DMS114 treated with DMSO at 0.1 percent for 48 hours (cell line): ENCODE measurements around the gene C13orf46.

Experiments used
- DNase-seq: peaks from one replicate; lab custom pipeline; 2025; ENCODE audit not compliant: unreplicated experiment; lab: John Stamatoyannopoulos, UW

C13orf46 gene

DNA sequence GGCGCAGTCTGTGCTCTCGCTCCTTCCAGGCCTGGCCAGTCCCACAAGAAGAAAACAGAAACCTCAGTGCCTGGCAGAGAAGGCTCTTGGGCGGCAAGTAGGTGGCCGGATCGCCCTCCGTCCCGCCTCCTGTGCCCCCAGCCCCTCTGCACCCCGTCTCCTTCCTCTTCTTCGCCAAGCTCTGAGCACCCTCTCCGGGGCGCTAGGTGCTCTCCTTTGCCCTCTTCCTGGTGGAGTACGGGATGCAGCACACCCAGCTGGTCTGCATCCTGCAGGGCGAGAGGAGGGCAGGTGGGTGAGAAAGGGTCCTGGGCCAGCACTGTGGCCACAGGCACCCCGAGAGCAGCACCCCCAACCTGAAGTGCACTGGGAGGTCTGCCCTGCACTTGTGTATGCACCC is 17.3 kb downstream of the C13orf46 start:
- DNase-seq: no peak

DNA sequence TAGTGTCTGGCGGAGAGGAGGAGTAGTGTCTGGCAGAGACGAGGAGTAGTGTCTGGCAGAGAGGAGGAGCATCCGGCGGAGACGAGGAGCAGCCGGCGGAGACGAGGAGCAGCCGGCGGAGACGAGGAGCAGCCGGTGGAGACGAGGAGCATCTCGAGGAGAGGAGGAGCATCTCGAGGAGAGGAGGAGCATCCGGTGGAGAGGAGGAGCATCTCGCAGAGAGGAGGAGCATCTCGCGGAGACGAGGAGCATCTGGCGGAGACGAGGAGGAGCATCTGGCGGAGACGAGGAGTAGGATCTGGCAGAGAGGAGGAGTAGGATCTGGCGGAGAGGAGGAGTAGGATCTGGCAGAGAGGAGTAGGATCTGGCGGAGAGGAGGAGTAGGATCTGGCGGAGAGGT is 18.2 kb downstream of the C13orf46 start:
- no peak for DNase-seq

DNA sequence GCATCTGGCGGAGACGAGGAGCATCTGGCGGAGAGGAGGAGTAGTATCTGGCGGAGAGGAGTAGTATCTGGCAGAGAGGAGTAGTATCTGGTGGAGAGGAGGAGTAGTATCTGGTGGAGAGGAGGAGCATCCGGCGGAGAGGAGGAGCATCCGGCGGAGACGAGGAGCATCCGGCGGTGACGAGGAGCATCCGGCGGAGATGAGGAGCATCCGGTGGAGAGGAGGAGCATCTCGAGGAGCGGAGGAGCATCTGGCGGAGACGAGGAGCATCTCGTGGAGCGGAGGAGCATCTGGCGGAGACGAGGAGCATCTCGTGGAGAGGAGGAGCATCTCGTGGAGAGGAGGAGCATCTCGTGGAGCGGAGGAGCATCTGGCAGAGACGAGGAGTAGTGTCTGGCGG is 18.6 kb downstream of the C13orf46 start:
- DNase-seq: no peak

DNA sequence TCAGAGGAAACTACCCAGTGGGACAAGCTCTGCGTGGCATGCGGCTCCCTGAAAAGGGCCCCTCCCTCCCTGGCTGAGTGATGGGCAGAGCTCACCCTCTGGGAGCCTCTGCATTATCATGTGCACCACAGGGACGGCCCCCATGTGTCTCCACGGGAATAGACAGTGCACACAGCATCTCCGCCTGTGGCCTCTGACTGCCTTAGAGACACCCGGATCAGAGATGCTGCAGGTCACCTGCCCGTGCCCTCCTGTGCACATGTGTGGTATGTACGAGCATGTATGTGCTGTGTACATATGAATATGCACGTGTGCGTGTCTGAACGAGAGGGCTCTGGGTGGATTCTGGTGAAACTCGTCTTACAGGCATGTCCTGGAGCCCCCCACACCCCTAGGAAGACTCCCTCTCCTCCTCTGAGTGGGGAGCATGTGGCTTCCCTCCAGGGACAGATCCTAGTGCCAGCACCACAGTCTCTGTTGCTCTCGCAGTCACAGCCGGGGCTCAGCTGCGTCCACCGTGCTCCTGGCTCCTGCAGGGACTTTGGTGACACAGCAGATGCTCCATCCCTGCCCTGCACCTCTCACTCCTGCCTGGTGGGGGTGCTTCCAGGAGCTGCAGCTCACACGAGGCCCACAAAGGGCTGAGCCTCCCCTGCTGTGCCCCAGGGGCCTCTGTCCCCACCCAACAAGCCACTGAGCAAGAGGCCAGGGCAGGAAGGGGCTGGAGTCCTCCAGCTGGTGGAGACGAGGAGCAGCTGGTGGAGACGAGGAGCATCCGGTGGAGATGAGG is 19.6 kb downstream of the C13orf46 start:
- DNase-seq: no peak

DNA sequence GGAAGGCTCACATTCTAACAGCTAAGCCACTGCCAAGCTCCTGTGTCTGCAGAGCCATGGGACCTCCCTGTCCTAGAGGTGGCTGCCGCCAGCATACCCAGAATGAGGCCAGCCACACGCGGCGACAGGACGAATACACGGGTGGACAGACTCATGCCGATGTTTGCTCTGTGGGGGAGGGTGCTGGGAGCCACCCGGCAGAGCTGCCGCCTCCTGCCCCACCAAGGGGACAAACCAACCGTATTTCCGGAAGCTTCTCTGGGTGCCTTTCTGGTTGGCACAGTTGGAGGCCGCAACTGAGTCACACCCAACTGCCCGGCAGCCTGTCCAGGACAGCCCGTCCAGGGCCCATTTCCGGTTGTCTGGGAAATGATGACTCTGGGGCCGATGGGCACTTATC is 20.3 kb downstream of the C13orf46 start:
- DNase-seq: no peak

DNA sequence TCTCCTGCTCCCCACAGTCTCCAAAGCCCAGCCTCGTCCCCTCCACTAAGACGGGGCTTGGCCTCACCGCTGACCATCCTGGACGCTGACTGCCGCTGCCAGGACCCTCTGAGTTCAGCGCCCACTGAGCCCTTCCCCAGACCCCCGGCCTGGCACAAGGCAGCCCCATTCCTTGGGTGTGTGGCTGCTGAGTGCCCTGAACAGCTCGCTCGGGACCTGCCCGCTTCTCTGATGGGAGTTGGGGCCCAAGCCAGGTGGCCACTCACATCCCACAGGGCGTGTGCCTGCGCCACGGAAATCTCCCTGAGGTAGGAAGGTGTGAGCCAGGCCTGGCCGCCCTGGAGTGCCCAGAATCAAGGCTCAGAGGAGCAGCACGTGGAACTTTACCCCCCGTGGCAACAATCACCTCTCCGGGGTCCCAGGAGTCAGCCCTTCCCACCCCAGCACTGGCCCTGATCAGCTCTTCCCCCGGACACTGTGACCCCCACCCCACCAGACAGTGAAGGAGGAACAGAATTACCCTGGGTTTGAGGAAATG is 20.8 kb downstream of the C13orf46 start:
- no peak for DNase-seq

DNA sequence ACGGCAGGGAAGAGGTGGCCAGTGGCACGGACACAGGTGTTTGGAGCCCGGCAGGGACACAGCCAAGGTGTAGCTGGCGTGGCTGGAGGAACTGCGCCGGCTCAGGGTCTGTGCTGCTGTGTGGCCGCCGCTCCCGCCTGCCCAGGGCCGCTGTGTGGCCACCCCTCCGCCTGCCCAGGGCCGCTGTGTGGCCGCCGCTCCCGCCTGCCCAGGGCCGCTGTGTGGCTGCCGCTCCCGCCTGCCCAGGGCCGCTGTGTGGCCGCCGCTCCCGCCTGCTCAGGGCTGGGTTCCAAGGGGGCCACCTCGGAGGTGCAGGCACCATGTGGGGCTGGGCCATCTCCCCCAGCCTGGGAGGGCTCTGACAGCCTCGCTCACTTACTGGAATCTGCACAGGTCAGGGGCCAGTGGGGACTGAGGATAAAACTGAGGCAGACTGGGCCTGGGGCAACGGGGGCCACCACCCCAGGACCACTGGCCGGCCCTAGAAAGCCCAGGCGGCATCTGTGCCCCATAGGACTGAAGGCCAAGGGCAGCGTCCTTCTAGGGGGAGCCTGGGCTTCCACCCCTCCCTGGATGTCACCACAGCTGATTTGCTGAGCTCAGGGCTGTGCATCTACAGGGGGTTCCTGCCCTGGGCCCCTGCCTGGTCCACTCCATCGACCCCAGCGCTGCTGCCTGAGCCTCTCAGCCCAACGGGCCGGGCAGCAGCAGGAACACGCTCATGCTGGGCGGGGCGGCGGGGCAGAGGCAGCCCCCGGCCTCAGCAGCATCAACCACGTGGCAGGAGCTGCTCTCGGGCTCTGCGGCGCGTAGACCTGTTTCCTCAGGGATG is 21.5 kb downstream of the C13orf46 start:
- DNase-seq: no peak

DNA sequence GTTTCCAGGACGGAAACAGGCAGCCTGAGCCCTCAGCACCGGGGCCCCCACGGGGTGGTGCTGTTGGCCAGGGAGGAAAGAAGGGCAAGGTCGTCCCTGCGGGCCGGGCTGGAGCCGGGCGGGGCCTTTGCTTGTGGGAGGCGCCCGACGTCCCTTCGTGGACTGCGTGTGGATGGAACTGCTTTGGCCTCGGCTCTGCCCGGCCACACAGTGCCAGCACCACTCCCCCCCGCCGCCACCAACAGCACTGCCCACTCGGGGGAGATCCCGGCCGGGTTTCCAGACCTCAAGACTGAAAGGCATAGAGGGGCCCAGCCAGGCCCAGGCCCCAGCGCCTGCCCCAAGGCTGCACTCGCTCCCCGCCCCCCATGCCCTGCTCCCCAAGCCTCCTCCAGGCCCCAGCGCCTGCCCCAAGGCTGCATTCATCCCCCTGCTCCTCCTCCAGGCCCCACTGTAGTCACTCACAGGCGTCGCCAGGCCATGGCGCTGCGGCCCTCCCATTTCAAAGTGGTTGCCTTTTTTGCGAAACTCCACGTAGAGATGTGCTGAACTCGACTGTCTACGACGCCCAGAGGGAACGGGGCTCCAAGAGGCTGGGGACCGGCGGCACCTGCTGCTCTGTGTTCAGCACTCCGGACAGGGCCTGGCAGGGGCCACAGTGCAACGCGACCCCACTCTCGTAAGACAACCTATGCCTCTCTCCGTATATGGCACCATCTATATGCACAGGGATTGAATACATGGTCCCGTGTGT is 22.5 kb downstream of the C13orf46 start:
- peak; percentile 12 for DNase-seq

DNA sequence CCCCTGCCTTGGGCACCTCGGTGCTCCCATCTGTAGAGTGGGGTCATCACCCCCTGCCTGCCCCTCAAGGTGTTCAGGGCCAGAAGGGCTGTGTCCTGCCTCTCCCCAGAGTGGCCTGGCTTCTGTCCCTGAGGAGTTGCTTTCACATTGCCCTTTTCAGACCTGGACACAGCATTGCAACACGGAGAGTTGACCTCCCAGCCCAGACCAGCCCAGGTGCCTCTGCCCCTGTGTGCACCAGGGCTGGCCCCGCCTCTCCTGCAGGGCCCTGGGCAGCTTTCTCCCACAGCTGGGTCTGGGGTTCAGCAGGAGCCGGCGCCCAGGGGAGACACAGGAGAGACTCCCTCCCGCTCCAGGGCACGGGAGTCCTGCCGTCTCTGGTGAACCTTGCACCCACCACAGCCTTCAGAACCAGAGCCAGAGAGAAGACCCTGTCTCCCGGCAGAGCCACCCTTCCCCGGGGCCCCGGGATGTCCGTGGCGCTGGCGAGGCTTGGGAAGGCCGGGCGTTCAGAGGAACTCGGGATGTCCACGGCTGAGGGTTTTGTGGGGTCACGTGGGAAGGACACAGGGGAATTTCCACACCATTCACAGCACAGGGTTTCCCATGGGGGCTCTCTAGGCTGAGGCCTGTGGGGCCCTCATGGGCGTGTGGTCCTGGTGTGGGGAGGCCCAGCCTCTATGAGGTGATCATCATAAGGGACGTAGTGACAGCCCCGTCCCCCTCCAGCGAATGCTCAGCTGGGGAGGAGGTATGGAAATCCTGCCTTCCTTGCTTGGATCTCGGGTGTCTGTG is 23.2 kb downstream of the C13orf46 start:
- DNase-seq: no peak

DNA sequence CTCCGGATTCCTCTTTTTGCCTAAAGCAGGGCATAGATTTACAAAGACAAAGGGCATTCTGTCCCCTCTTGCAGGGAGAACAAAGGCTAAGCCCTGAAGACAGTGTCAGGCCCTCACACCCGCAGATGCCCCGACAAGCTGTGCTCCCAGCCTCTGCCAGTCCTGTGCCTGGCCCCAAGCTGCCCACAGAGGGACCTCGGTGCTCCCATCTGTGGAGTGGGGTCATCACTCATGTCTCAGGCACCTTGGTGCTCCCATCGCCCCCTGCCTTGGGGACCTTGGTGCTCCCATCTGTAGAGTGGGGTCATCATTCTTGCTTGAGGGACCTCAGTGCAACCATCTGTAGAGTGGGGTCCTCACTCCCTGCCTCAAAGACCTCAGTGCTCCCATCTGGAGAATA is 24.3 kb downstream of the C13orf46 start:
- DNase-seq: no peak

DNA sequence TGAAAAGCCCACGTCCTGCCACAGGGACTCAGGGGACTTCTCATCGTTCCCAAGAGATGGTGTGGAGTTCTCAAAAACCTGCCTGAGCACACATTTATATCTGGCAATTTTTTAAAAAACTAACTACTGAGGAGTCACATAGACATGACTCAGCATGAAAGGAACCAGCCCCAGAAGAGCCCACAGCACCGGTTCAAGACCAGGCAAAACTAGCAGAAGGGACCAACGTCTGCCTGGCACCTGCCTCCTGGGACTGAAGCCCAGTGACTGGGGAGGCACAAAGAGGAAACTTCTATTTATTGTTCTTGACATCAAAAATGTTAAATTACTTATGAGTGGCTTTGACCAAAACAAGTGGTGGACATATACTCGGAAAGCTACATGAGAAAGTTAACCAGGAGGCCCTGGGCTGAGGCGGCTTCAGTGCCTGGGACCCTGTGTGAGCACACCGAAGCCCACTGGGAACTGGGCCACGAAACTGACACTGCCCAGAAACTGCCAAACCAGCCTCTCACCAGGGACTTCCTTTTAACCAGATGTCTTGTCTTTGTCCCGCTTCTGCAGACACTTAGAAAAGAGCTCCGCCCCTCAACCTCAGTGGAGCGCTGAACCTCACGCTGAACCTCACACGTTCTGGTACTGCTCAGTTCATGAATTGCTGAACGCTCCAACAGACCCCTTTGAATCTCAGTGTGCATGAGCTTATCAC is 25.7 kb downstream of the C13orf46 start:
- DNase-seq: no peak

DNA sequence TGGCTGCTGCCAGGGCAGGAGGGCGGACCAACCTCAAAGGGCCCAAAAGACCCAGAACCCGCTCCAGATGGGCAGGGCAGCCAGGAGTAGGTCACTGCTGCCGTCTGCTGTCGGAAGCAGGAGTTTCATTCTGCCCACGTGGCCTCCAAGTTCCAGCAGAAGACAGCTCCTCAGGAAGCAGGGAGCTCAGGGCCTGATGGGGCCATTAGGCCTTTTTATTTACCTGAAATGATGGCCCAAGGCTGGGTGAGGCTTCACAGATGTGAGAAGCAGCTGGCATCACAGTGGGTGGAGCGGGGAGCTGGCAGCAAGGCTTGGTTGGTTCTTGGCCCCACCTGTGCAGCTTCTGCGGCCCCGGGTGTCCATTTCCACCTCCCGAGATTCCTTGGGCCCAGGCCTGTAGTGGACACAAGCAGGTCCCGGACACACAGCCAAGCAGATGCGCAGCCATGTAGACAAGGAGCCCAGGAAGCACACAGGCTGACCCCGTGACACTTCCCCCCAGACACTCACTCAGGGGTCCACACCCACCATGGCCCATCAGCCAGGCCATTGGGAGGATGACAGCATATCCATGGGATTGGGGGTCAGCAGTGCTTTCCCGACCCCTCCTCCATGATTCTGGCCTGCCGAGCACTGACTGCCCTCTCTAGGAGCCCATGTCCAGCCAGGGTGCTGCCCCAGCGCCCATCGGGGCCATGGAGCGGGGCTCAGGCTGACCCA is 26.4 kb downstream of the C13orf46 start:
- no peak for DNase-seq

DNA sequence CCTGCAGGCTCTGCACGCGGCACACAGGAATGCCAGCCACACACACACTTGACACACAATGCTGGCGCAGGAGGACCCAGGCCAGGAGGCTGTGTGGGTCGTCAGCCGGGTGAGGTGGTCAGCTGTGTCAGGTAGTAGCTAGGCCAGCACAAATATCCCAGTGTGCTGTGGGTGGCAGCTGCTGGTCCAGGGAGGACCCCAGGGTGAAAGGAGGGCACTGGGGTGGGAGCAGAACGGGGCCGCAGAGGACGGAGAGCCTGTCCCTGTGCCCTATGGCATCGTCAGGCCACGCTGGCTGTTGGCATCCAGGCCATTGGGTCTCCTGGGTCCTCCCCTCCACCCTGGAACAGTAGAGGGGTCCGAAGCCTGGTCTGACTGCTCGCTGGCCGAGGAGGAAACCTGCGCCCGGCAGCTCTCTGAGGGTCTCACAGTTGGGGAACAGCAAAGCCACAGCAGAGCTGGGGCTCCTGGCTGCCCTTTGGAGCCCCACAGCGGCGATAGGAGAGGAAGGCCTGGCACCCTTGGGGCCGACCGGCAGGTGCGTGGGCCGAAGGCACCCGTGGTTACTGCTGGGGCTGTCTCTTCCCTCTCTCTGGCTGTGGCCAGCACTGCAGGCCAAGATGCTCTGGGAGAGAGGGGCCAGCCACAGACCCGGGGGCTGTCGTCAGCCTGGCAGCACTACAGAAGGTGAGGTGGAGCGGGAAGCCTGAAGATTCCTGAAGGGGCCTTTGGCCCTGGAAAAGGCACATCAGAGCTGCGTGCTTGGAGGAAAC is 27.3 kb downstream of the C13orf46 start:
- no peak for DNase-seq

DNA sequence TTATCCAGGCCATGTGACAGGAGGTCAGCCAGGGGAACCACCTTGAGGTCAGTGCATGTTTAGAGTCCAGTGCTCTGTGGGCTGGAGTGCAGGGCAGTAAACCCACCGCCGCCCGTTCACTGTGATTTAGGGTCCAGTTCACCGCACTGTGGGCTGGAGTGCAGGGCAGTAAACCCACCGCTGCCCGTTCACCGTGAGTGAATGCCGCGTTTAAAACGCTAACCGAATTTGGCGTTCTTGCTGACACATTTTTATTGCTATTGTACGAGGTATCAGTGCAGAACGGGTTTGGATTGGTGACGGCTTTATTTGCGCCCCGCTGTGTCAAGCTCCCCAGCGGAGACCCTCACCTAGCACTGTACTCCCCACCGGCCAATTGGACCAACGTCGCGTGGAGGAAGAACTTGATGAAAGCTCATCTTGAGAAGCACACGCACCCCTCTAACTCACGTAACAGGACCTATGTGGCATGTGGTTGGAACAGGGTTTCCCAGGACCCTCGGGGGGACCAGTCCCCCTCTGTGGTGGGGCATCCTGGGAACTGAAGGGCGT is 27.9 kb downstream of the C13orf46 start:
- no peak for DNase-seq

DNA sequence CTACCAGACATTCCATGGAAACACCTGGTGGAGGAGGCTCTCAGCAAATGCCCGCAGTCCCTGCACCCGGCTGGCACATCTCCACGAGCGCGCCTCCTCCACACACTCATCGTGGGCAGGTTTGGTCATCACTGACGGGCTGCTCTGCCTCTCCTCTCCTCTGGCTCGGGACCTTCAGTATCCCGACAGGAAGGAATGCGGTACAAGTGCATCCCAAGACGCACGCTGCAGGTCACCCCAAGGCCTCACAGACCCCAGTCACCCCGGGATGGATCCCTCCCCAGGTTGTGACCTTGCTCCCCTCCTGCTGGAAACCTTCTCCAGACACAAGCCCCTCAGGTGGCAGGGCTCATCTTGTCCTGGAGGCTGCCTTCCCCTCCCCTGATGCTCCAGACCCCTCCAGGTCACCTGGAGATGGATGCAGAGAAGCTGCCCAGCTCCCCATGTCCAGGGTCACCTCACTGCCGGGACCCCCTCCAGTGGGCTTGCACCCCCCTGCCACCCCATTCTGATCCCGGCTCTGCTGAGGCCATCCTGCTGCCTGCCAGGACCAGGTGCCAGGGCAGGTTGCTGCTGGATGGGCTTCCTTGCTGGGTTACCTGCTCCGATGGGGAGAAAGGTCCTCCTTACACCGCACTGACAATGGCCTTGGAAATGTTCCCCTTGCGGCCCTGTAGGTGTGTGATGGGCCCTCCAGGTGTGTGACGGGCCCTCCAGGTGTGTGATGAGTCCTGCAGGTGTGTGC is 29.9 kb downstream of the C13orf46 start:
- DNase-seq: no peak

DNA sequence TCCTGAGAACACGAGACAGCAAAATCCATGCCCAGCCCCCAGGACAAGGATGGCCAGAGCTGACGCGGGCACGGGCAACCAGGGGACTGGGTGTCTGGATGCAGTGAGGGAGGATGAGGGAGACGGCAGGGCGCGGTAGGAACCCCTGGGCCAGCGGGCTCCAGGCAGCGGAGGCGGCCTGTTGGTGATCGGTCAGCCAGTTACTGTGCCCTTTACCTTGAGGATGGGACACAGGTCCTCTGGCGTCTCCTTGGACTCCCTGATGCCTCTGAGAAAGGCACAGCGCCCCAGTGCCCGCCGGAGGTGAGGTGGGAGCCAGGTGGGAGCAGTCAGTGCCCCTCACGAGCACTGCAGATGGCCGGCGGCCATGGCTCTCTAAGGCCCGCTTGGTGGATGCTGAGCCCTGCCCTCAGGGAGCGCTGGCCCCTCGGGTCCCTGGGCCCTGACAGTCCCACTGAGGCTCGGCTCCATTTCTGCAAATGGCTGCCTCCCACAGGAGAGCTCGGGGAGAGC is 31.2 kb downstream of the C13orf46 start:
- DNase-seq: no peak

DNA sequence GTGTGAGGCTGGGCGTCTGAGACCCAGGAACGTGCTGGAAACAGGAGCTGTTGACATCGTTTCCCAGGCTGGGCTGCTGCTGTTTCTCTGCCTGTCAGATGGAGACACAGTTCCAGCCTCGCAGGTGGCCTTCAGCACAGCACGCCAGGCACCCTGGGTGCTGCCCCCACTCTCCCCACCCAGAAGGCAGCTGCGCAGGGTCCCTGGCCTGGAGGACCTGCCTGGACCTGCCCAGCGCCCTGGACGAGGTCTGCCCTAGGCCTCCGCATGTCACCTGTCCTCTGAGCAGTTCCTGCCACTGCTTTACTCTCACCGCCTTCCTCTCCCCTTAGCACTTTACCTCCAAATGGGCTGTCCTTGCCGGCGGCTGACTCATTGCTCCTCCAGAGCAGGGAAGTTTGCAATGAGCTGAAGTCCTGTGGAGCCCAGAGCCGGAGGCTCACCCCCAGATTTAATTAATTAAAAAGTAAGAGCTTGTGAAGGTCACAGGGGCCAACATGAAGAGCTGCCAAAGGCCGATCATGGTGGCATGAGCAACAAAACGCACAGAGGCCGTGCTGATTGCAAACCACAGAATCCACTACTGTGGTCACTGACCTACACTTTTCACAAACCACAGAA is 32.2 kb downstream of the C13orf46 start:
- DNase-seq: no peak
